ENCODE results near the gene ASXL1. TPM values are rescaled to one million over a fixed set of nuclear protein-coding genes. Genes with fewer than 3 reads are reported as not detected.

The ASXL1 gene
- total and polyA plus RNA-seq, 2 donors (not counting 1 experiment from before 2014, with no cell fraction given) = 93.0 to 180 TPM

DNA sequence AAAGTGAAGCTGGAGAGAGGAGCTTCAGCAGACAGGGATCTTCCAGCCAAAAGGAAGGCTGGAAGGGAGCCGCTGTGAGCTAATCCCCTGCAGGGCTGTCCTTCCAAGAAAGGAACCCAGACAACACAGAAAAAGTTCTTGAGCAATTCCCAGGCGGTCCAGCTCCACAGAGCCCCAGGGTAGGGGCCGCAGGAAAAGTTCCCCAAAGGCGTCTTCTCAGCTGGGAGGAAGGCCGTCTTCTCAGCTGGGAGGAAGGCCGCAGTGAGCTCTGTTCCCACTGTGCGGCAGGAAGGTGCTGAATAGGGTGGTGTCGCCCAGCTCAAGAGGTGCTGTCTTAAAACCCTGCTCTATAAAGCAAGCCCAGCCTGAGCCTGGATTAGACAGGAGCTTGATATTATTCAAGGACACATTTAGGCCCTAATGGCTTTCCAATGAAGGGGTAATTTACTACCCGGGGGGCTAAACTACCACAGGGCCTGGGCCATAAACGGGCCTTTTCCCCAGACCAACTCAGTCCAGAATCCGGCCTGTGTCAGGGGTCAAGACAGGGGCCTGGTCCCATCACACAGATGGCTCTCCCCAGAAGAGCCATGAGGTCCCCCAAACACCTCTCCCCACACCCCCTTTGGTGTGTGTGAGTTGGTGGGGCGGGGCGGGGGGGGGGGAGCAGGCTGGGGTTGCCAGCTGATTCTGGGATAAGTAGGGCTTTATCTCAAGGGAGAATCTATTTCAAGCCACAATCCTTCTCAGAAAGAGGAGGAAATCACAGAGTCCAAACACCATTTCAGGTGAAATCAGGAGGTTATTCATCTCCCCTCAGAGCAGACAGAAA is 123.4 kb downstream of the ASXL1 start:
- Histone ChIP-seq H4K20me1 (ENCODE audit: control insufficient read depth, insufficient read depth, low read length, poor library complexity, severe bottlenecking) (no peaks in the 10 kb centered on the region), H3K4me3 (ENCODE audit: control extremely low read depth in 1 of 5, extremely low read depth in 1 of 5, insufficient read depth in 1 of 5, low read depth in 2 of 5, low read length in 4 of 5) (no peak overlapping the region), H3K4me2 (replicated peaks; ENCODE audit: low read depth, low read length, poor library complexity, severe bottlenecking) (peak overlapping the region; percentile 96), H3K9me3 (ENCODE audit: control extremely low read depth in 1 of 3, control insufficient read depth in 2 of 3, insufficient read depth in 1 of 3, low read length in 2 of 3) (peaks cover 0 to 3% (median 0%) of the 10 kb centered on the region in 3 donors), H3K36me3 (replicated peaks in 1 of 2; ENCODE audit: control extremely low read depth in 1 of 2, control insufficient read depth in 1 of 2, extremely low read depth in 1 of 2, insufficient read depth in 2 of 2, low read length in 1 of 2) (no peaks in the 10 kb centered on the region), H3K79me2 (ENCODE audit: control insufficient read depth, insufficient read depth, low read length) (peaks cover 5% of the 10 kb centered on the region), H3K4me1 (ENCODE audit: control insufficient read depth in 2 of 2, insufficient read depth in 2 of 2, low read length in 2 of 2) (peaks cover 14 to 28% of the 10 kb centered on the region in 2 donors), H3K27ac (ENCODE audit: low read length in 2 of 2) (no peak overlapping the region), H3K9ac (ENCODE audit: low read length) (peak overlapping the region; percentile 67), H3K27me3 (replicated peaks in 1 of 4; ENCODE audit: control extremely low read depth in 1 of 4, control insufficient read depth in 3 of 4, insufficient read depth in 4 of 4, low read length in 3 of 4) (peaks cover 0 to 10% (median 2%) of the 10 kb centered on the region in 4 experiments), H2AFZ (ENCODE audit: insufficient read depth, low read depth, low read length, poor library complexity, severe bottlenecking) (no peak overlapping the region)
- H3K9me3 Mint-ChIP-seq (ENCODE audit: insufficient read depth) = no peaks in the 10 kb centered on the region
- POLR2A ChIA-PET = interaction anchor here (0.6 to 0.8 kb wide), 2 partner anchors 205 to 231 kb away, joined by 4 to 6 read pairs; no protein-coding TSS in a partner anchor
- ATAC-seq (ENCODE audit: low read depth) (no peak), DNase-seq (no peak)
- CTCF ChIA-PET = interaction anchor here (0.6 kb wide), 1 partner anchor 10 kb away, joined by 3 read pairs; no protein-coding TSS in a partner anchor
- intact Hi-C loops (cut with micrococcal nuclease) = loop anchor here (10.0 kb wide), 1 partner anchor 283 kb away; the partner anchor contains the start of gene DNMT3B
- peaks cover 16% of the 10 kb centered on the region for H3K4me1 Mint-ChIP-seq
- no peak for TF ChIP-seq EZH2 (IDR thresholded peaks at IDR 0.05; ENCODE audit: borderline replicate concordance, insufficient read depth, low read depth, low read length, poor library complexity, severe bottlenecking)
- TF ChIP-seq CTCF (IDR thresholded peaks at IDR 0.05) = no peak
- 64% methylated on average over 8 of the region's 13 CpGs for WGBS (ENCODE audit: insufficient coverage)
- no peak overlapping the region for H3K27ac Mint-ChIP-seq
- peaks cover 5% of the 10 kb centered on the region for H3K27me3 Mint-ChIP-seq
- H3K4me3 Mint-ChIP-seq = peak overlapping the region; percentile 84

DNA sequence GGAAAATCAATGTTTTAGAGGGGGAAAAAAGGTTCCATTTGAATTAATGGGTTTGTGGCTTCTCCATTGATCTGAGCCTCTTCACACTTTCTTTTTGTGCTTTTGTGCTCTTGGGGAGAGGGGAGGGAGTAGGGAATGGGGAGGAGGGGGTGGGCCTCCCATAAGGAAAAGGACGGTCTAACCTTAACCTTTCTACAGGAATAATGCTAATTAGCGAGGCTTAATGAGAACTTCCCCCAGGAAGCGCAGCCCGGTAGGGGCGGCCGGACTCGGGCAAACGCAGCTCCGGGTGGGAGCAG is 124.0 kb downstream of the ASXL1 start:
- DNase-seq = no peak
- Histone ChIP-seq H3K9ac (ENCODE audit: low read length) (peak overlapping the region; percentile 67), H3K36me3 (replicated peaks in 1 of 2; ENCODE audit: control extremely low read depth in 1 of 2, control insufficient read depth in 1 of 2, extremely low read depth in 1 of 2, insufficient read depth in 2 of 2, low read length in 1 of 2) (no peaks in the 10 kb centered on the region), H3K27me3 (replicated peaks in 1 of 4; ENCODE audit: control extremely low read depth in 1 of 4, control insufficient read depth in 3 of 4, insufficient read depth in 4 of 4, low read length in 3 of 4) (peaks cover 0 to 10% (median 2%) of the 10 kb centered on the region in 4 experiments), H3K27ac (ENCODE audit: low read length in 2 of 2) (no peak overlapping the region), H3K79me2 (ENCODE audit: control insufficient read depth, insufficient read depth, low read length) (peaks cover 5% of the 10 kb centered on the region), H2AFZ (ENCODE audit: insufficient read depth, low read depth, low read length, poor library complexity, severe bottlenecking) (peak overlapping the region; percentile 51), H3K4me3 (ENCODE audit: control extremely low read depth in 1 of 5, extremely low read depth in 1 of 5, insufficient read depth in 1 of 5, low read depth in 2 of 5, low read length in 4 of 5) (peak overlapping the region; percentile 14 to 59 (median 44)), H3K9me3 (ENCODE audit: control extremely low read depth in 1 of 3, control insufficient read depth in 2 of 3, insufficient read depth in 1 of 3, low read length in 2 of 3) (peaks cover 0 to 3% (median 0%) of the 10 kb centered on the region in 3 donors), H3K4me2 (replicated peaks; ENCODE audit: low read depth, low read length, poor library complexity, severe bottlenecking) (peak overlapping the region; percentile 96), H3K4me1 (ENCODE audit: control insufficient read depth in 2 of 2, insufficient read depth in 2 of 2, low read length in 2 of 2) (peaks cover 14 to 27% of the 10 kb centered on the region in 2 donors), H4K20me1 (ENCODE audit: control insufficient read depth, insufficient read depth, low read length, poor library complexity, severe bottlenecking) (no peaks in the 10 kb centered on the region)
- WGBS (ENCODE audit: insufficient coverage) = 0% methylated on average over 1 of the region's 9 CpGs
- TF ChIP-seq EZH2 (IDR thresholded peaks at IDR 0.05; ENCODE audit: borderline replicate concordance, insufficient read depth, low read depth, low read length, poor library complexity, severe bottlenecking) (no peak), CTCF (IDR thresholded peaks at IDR 0.05) (no peak)
- ATAC-seq (ENCODE audit: low read depth) = no peak
- intact Hi-C loops (cut with micrococcal nuclease) = loop anchor here (10.0 kb wide), 1 partner anchor 283 kb away; the partner anchor contains the start of gene DNMT3B
- CTCF ChIA-PET = interaction anchor here (0.6 kb wide), 1 partner anchor 1517 kb away, joined by 4 read pairs; no protein-coding TSS in a partner anchor
- POLR2A ChIA-PET = interaction anchor here (0.6 to 0.8 kb wide), 2 partner anchors 206 to 230 kb away, joined by 4 to 6 read pairs; no protein-coding TSS in a partner anchor
- Mint-ChIP-seq H3K4me3 (peak overlapping the region; percentile 84), H3K27ac (no peak overlapping the region), H3K27me3 (peaks cover 5% of the 10 kb centered on the region), H3K9me3 (ENCODE audit: insufficient read depth) (no peaks in the 10 kb centered on the region), H3K4me1 (peaks cover 14% of the 10 kb centered on the region)
